ENCODE measurements around the gene ATOX1. TPM values are rescaled to one million over a fixed set of nuclear protein-coding genes. Genes with fewer than 3 reads are reported as not detected.

ATOX1 gene
- total and polyA plus RNA-seq, 2 of the 4 experiments (the other 2 are of a cell fraction): 56.3 to 360 TPM

DNA sequence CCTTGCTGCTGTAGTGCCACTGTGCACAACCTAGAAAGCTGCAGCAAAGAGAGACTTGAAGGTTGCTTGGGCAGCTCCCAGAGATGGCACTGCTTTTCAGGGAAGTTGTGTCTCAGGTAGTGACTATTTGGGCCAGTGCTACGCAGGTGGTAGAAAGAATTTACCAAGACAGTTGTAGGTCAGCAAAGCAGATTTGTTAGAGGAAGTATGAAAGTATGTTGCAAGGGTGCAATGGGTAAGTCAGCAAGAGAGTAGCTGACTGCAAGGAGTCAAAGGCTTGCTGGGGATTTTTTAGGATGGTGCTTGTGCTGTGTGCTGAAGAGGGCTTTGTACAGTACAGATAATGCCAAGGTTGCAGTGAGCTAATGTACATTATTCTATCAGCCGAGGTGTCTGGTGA lies 38.2 kb downstream of the ATOX1 start:
- intact Hi-C loops (cut with micrococcal nuclease) (no loop called here), in situ Hi-C loops (cut with MboI; ENCODE audit: low sequenced_read_pairs) (no loop called here), dilution Hi-C loops (cut with HindIII; ENCODE audit: low sequenced_read_pairs, unreplicated experiment) (no loop called here)
- no TSS peak for BruUV-seq (replicated peaks)
- Histone ChIP-seq H3K4me2 (ENCODE audit: low read depth, low read length) (no peak overlapping the region), H2AK9ac (replicated peaks; ENCODE audit: low read depth, low read length, poor library complexity) (peak overlapping the region; percentile 77), H3K9me3 (ENCODE audit: control insufficient read depth, insufficient read depth, low read length) (no peaks in the 10 kb centered on the region), H3K4me1 (ENCODE audit: control insufficient read depth, insufficient read depth, low read length) (peaks cover 16% of the 10 kb centered on the region), H3K4me3 (ENCODE audit: insufficient read depth, low read depth, low read length) (no peak overlapping the region), H2AK5ac (ENCODE audit: low read depth, low read length) (peak overlapping the region; percentile 87; the same call in 1 of the 2 replicates), H3K23ac (ENCODE audit: low read depth, low read length) (peak overlapping the region; percentile 8; the same call in 1 of the 2 replicates), H3K4ac (ENCODE audit: low read depth, low read length) (peak overlapping the region; percentile 6), H2BK15ac (ENCODE audit: low read depth, low read length) (peak overlapping the region; percentile 74; the same call in 1 of the 3 replicates), H3K9me1 (ENCODE audit: insufficient read depth, low read length) (peaks cover 13% of the 10 kb centered on the region), H2BK120ac (ENCODE audit: low read depth, low read length) (peak overlapping the region; percentile 86), H3K18ac (ENCODE audit: low read depth, low read length) (no peak overlapping the region), H4K5ac (ENCODE audit: low read depth, low read length) (peak overlapping the region; percentile 9; the same call in 1 of the 2 replicates), H2AFZ (replicated peaks; ENCODE audit: low read length, poor library complexity) (peak overlapping the region; percentile 33), H4K8ac (ENCODE audit: low read depth in 2 of 2, low read length in 2 of 2) (peak overlapping the region in 1 of 2 experiments; percentile 4; a peak in 2 of 4 replicates), H3K56ac (ENCODE audit: extremely low read depth, insufficient read depth, low read length) (no peak overlapping the region), H3K27ac (ENCODE audit: insufficient read depth, low read length) (no peak overlapping the region), H3K79me1 (ENCODE audit: low read depth in 1 of 2, low read length in 2 of 2) (peaks cover 0 to 24% of the 10 kb centered on the region in 2 experiments; a peak in 2 of 4 replicates), H2BK5ac (ENCODE audit: low read depth, low read length, poor library complexity, severe bottlenecking) (peak overlapping the region; percentile 52), H3K27me3 (ENCODE audit: control insufficient read depth, insufficient read depth, low read length) (no peaks in the 10 kb centered on the region), H4K20me1 (ENCODE audit: insufficient read depth, low read length) (no peaks in the 10 kb centered on the region), H3K9ac (ENCODE audit: low read depth, low read length) (no peak overlapping the region), H3K14ac (replicated peaks; ENCODE audit: low read depth, low read length) (peak overlapping the region; percentile 8), H2BK20ac (ENCODE audit: low read depth, low read length) (peak overlapping the region; percentile 54; the same call in 1 of the 2 replicates), H4K91ac (ENCODE audit: insufficient read depth, low read depth, low read length) (no peak overlapping the region), H3K36me3 (ENCODE audit: control insufficient read depth, insufficient read depth, low read length) (no peaks in the 10 kb centered on the region)
- no CpG with 5 or more reads among the region's 2 CpGs for whole genome bisulfite sequencing, 2 experiments (ENCODE audit: extremely low coverage in 2 of 2, insufficient read length in 1 of 2)
- ChIA-PET POLR2A (ENCODE audit: unreplicated experiment) (interaction anchor here (0.9 kb wide), 1 partner anchor 39 kb away, joined by 4 read pairs; no protein-coding TSS in a partner anchor), CTCF (interaction anchor here (0.9 to 2.2 kb wide), 4 partner anchors 21 to 68 kb away, joined by 4 to 8 read pairs (median 5); no protein-coding TSS in a partner anchor)
- TF ChIP-seq, protein P1, sequence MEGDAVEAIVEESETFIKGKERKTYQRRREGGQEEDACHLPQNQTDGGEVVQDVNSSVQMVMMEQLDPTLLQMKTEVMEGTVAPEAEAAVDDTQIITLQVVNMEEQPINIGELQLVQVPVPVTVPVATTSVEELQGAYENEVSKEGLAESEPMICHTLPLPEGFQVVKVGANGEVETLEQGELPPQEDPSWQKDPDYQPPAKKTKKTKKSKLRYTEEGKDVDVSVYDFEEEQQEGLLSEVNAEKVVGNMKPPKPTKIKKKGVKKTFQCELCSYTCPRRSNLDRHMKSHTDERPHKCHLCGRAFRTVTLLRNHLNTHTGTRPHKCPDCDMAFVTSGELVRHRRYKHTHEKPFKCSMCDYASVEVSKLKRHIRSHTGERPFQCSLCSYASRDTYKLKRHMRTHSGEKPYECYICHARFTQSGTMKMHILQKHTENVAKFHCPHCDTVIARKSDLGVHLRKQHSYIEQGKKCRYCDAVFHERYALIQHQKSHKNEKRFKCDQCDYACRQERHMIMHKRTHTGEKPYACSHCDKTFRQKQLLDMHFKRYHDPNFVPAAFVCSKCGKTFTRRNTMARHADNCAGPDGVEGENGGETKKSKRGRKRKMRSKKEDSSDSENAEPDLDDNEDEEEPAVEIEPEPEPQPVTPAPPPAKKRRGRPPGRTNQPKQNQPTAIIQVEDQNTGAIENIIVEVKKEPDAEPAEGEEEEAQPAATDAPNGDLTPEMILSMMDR (conservative IDR thresholded peaks at IDR 0.05; ENCODE audit: low read depth, low read length): no peak
- TF ChIP-seq BHLHE40 (IDR thresholded peaks at IDR 0.05; ENCODE audit: low read depth, low read length) (no peak), RCOR1 (IDR thresholded peaks at IDR 0.05; ENCODE audit: insufficient replicate concordance, low read length) (no peak), MAFK (IDR thresholded peaks at IDR 0.05; ENCODE audit: low read depth, low read length) (no peak), CEBPB (IDR thresholded peaks at IDR 0.05; ENCODE audit: low read depth, low read length) (no peak), MXI1 (IDR thresholded peaks at IDR 0.05; ENCODE audit: borderline replicate concordance, low read depth, low read length) (no peak), CHD1 (IDR thresholded peaks at IDR 0.05; ENCODE audit: low read depth, low read length) (no peak), POLR2A (IDR thresholded peaks at IDR 0.05; ENCODE audit: low read depth, low read length) (no peak), FOS (IDR thresholded peaks at IDR 0.05; ENCODE audit: low read depth, low read length) (no peak), NFE2L2 (IDR thresholded peaks at IDR 0.05; ENCODE audit: low read depth, low read length) (no peak), MAZ (IDR thresholded peaks at IDR 0.05; ENCODE audit: borderline replicate concordance, low read depth, low read length) (no peak), RFX5 (IDR thresholded peaks at IDR 0.05; ENCODE audit: low read depth, low read length) (no peak)
- DNase-seq (no peak), ATAC-seq (ENCODE audit: low read depth) (no peak)

Data from IMR-90 (cell line).